SH-SY5Y (cell line): Measurements from ENCODE around the gene PLXNA3.

Experiments used
- GATA2 ChIP-seq: IDR thresholded peaks from 2 replicates; pipeline ENCODE4 v1.6.1; 2011; ENCODE audit warnings: mild to moderate bottlenecking, low read depth, low read length
- GATA3 ChIP-seq: IDR thresholded peaks from 2 replicates; pipeline ENCODE4 v1.6.1; 2011; ENCODE audit warnings: low read depth, mild to moderate bottlenecking, low read length, moderate library complexity

Gene PLXNA3

DNA sequence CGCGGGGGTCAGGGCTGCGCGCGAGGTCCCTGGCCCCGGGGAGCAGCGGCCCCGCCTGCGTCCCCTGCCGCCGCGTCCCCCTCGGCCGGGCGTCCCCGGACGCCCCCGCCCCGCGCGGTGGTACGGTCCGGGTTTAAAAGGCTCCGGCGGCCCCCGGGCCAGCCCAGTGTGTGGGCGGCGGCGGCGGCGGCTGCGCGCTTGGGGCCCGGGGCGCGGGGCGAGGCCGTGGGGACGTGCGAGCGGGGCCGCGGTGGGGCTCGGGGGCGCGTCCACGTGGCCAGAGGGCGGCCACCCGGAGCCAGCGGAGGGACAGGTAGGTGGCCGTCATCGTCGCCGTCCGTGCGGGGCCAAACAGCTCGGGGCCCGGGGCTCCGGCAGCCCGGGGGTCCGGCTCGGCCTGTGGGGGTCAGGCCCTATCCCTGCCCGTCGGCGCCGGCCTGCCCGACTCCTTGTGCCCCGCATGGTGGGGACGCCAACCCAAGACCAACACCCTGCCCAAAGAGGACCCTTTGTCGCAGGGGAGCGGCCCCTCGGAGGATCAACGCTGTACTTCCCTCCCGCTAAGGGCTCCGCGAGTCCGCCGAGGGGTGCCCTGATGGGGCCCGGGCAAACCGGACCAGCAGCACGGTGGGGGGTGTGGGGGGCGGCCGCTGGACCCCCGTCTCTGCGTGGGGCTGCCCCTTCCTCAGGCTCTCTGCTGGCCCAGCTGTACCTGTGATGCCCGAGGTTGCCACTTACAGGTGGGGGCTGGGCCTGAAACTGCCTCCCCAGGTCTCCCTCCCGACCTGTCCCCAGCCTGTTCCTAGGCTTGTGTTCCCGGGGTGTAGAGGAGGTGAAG lies at the start of gene PLXNA3:
Gene PLXNA3 (plus strand): TSS at position 166 of the 838 bp plus-strand sequence. CDS start 1,903 bp downstream, outside the sequence.
- TF ChIP-seq GATA3 (no peak), GATA2 (no peak)

DNA sequence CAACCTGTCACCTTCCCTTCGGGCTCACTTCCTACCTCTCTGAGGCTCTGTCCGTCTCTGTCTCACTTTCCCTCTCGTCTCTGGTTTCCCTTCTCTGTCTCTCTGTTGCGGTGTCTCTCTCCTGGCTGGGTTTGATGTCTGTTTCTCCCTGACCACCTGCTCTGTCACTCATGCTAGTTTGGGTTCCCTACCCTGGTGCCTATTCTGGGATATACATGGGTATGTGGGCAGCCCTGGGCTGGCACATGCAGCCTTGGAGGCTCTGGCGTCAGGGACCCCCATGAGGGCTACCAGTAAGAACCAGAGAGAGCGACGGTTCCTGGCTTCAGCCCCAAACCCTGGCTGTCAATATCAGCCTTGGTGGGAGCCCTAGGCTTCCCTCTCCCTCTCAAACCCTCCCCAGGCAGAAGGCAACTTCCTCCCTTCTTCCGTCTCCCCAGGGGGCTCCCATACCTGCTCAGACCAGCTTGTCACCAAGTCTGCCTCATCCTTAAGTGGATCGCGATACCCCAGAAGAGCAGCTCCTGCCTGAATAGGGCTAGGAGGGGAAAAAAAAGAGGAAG lies 49.3 kb upstream of the PLXNA3 start:
- TF ChIP-seq GATA2 = no peak
- TF ChIP-seq GATA3 = no peak

- TF ChIP-seq GATA3 (no peak), GATA2 (no peak)
Observed at GRCh38 chrX:154409222-154409871, 48.7 kb upstream of the PLXNA3 start, which contains the start of gene DNASE1L1. Gene DNASE1L1, minus strand, starts transcription at chrX:154409254. Its CDS starts 3,686 bp downstream, at chrX:154405568.

DNA sequence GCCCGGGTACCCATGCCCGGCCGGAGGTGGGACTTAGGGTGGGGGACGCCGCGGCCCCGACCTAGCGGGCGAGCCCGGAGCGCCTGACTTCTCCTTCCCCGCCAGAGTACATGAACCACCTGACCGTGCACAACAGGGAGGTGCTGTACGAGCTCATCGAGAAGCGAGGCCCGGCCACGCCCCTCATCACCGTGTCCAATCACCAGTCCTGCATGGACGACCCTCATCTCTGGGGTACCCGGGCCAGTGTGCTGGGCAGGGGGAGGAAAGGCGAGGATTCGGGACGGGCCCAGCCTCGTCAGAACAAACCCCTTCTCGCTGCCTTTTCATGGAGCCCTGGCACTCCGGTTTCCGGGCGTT lies 46.1 kb upstream of the PLXNA3 start:
- TF ChIP-seq GATA3 (no peak), GATA2 (no peak)

GRCh38 chrX:154412468-154412867 lies 45.6 kb upstream of the PLXNA3 start:
- TF ChIP-seq GATA3 (no peak), GATA2 (no peak)

DNA sequence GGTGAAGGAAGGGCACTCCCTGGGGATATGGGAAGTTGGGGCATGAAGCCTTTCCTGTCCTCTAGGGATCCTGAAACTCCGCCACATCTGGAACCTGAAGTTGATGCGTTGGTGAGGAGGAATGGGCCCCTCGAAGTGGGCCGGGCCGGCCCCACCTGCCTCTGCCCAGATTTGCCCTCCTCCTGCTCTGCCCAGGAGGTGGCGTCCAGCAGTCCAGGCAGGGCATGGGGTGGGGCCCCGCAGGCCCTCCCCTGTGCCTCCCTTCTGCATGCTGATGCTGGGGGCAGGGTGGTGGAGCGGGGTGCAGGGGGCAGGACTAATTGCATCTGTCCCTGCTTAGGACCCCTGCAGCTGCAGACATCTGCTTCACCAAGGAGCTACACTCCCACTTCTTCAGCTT lies 44.9 kb upstream of the PLXNA3 start:
- TF ChIP-seq GATA2 = no peak
- no peak for TF ChIP-seq GATA3

DNA sequence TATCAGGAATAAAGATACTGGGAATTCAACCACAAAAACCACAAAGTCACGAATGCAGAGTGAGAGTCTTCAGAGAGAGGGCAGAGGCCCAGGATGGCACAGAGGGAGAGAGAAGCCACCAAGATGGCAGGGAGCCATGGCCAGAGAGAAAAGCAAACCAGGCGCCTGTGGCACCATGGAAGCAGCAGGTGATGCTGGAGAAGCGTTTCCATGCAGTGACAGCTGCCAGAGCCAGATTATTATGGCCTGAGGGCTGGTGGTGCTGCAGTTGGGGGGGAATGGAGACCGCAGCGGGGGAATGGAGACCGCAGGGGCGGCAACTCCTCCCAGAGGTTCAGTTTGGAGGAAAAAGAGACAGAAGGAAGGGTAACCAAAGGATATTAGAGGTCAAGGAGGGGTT lies 40.9 kb upstream of the PLXNA3 start:
- no peak for TF ChIP-seq GATA2
- no peak for TF ChIP-seq GATA3

DNA sequence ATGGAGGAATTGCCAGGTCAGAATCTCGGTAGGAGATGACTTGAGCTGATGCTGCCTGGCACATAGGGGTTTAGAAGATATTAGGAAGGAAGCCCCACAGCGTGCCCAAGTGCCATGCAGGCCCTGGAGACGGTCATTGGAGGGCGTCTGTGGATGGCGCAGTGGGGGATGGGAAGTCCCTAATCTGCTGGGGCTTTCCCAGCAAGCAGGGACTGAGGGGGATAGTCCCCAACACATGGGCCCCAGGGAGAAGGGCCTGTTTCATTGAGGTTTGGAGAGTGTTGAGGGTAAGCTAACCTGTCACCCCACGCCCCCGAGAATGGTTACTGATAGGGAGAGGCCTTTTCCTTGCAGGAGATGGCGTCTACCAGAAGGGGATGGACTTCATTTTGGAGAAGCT lies 38.9 kb upstream of the PLXNA3 start:
- TF ChIP-seq GATA3 (no peak), GATA2 (no peak)

DNA sequence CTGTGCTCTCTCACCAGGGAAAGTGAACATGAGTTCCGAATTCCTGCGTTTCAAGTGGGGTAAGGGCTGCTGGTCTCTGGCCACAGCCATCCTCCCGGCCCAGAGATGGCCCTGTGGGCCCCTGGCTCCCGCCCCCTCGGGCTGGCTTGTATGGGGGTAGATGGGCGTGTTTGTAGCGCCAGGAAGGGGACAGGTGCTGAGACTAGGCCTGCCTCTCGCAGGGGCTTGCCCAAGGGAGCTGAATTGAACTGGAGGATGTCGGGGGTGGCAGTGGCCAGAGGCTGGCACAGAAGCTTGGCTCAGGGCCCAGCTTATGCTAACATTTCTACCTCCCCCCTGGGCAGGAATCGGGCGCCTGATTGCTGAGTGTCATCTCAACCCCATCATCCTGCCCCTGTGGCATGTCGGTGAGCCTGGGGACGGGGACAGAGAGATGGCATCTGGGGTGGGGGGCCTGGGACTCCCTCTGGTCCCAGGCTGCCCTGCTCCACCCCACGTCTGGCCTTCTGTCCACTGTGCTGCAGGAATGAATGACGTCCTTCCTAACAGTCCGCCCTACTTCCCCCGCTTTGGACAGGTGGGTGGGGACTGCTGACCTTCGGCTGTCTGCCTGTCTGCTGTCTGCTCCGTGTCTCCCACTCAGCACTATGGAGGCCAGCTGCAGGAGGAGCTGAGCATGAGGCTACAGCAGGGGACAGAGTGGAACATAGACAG lies 38.2 kb upstream of the PLXNA3 start:
- TF ChIP-seq GATA3 (no peak), GATA2 (no peak)

- no peak for TF ChIP-seq GATA3
- no peak for TF ChIP-seq GATA2
Observed at GRCh38 chrX:154420402-154420756, 37.7 kb upstream of the PLXNA3 start.

DNA sequence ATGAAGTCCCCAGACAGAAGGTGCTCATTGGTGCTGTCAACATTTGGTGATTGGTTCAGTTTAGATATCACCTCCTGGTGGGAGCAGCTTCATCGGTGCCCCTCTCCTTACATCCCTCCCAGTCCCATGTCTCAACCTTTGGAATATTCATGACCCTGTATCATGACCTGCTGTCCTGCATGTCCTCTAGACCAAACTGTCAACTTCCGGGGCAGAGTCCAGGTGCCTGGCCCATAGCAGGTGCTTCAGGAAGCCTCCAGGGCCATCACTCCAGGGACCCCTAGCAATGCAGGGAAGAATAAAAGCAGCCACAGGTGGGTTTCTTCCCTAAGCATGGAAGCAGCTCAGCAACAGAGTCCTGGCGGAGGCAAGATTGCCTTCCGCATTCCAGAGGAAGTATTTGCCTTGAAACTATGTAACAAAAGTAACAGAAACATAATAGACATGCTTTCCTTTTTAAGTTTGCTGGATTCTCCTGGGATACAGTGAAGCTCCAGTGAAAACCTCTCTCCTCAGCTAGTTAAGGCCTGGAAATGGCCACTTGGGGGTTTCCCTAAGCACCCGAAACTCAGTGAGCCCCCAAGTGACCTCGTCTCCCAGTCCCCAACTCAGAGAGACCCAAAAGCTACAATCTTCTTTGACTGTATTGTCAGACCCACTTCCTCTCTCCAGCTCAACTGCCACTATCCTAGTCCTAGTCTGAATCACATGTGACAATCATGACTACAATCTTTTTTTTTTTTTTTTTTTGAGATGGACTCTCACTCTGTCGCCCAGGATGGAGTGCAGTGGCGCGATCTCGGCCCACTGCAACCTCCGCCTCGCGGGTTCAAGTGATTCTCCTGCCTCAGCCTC lies 30.9 kb upstream of the PLXNA3 start:
- TF ChIP-seq GATA2 = no peak
- no peak for TF ChIP-seq GATA3

DNA sequence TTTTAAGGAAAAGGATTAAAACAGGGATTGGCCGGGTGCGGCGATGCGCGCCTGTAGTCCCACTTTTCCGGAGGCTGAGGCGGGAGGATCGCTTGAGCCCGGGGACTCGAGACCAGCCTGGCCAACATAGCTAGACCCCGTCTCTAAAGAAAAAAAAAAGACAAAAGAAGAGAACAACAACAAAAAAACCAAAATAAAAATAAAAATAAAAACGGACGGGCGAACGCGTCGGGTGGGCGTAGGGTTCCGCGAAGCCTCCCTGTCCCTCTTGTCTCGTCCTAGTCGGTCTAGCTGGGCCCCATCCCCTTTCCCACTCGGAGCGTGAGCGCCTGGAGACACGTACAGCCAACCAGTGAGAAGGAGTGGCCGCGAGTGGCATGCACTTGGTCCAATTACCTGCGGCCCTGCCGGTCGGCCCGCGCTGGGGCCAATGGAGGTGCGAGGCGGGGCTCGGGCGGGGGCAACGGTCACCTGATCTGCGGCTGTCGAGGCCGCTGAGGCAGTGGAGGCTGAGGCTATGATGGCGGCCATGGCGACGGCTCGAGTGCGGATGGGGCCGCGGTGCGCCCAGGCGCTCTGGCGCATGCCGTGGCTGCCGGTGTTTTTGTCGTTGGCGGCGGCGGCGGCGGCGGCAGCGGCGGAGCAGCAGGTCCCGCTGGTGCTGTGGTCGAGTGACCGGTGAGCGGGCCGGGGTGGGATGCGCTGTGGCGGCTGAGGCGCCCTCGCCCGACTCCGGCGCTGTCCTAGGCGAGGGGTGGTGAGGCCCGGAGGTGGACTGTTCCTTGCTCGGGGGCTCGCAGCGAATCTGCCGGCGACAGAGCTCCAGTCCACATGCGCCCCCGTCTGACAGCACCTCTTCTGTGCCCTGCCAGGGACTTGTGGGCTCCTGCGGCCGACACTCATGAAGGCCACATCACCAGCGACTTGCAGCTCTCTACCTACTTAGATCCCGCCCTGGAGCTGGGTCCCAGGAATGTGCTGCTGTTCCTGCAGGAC lies 29.6 kb upstream of the PLXNA3 start, which contains the start of gene ATP6AP1:
Gene ATP6AP1 (plus strand): TSS at position 502 of the 996 bp plus-strand sequence. CDS start 16 bp downstream, at position 518.
- TF ChIP-seq GATA3 = no peak
- no peak for TF ChIP-seq GATA2
